GM18868 (cell line): ENCODE results near the gene TRIM2.
"Not testable (repeated sequence)": the region's sequence is repeated elsewhere in the genome, so short reads cannot be mapped to it uniquely, and the experiment has no call there.

Experiments
- ATAC-seq: cut with Tn5 transposase; IDR thresholded peaks from one replicate; pipeline ENCODE4 v1.9.1; 2021; ENCODE audit warnings: mild to moderate bottlenecking, moderate library complexity; ENCODE audit not compliant: unreplicated experiment

TRIM2 gene

DNA sequence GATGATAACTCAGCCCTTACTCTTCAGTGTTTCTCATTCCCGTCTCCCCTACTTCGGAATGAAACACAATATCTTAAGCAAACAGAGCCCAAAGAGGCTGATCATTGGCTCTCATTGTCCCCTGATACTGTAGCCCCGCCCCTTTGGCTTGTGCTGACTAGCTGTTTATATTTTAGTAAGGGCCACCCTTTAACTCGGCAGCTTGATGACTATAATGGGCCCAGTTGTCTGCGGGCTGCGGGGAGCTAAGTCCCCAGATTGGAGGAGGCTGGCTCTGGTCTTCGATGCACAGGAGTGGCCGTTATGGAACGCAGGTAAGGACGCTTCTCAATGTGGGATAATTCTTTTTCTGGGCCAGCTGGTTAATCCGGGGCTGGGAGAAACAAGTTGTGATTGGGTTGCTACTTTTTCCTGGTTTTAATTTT is at the start of gene TRIM2:
Gene TRIM2, plus strand, starts transcription at position 197 of the 425 bp plus-strand sequence. Its CDS starts 88 bp downstream, at position 285.
- peak; percentile 48 for ATAC-seq

DNA sequence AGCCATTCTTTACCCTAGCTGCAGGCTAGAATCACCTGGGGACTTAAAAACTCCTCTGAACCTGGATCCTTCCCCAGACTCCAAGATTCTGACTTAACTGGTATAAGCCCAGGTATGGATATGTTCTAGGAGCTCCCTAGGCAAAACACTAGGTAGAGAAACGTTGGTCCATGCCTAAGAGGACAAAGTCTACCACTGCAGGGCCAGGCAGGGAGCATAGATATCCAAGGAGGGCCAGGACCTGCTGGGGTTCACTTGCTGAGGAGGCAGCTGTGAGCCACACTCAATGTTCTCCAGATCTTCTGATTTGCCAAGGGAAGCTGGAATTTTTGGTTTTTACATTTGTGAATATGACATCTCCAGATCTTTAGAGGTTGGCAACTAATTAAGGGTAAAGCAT is 48.6 kb upstream of the TRIM2 start:
- no peak for ATAC-seq

DNA sequence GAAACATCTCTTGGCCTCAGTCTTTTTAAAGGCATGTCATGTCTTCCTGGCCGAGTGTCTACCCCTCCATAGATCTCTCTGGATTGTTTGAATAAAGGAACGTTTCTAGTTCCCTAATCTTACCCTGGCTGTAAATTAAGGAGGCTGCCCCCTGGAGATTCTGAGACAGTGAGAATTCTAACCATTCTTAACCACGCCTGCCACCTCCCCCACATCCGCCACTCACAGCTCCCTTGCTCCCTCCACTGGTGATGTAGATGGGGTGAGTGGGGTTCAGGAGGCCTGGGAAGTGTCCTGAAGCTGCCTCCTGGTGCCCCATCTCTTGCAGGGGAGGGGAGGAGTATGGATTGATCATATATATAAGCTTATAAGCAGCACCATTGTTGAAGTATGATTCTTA is 48.0 kb upstream of the TRIM2 start:
- ATAC-seq = no peak

DNA sequence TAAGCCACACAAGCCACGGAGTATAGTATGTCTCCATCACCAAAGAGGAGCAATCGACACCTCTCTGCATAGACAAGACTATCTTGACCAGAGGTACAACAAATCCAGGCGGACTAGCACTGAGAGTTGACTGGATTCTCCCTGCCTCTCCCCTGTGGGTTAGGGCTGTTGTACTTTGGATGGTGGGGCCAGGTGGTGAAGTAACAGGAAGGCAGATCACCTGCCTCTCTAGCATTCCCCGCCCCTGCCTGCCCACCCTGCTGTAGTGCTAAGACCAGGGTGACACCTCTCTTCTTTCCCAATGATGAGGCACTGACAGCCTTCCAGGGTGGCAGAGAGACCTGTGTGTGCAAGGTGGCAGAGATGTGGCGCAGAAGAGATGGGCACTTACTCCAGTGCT is 47.5 kb upstream of the TRIM2 start:
- no peak for ATAC-seq

DNA sequence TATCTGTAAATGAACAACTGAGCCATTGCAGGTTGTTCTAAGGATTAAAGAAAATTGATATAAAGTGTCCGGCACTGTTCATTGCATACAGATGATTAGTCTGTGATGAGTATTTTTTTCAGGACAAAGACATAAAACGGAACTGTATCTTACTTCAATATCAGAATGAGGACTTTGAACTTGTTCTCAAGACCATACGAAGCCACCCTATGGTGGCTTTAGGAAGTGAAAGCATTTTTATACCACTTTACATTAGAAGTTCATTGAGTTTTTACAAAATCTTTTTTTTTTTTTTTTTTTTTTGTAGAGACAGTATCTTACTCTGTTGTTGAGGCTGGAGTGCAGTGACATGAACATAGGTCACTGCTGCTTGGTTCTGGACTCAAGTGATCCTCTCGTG is 45.2 kb upstream of the TRIM2 start:
- ATAC-seq = no peak

DNA sequence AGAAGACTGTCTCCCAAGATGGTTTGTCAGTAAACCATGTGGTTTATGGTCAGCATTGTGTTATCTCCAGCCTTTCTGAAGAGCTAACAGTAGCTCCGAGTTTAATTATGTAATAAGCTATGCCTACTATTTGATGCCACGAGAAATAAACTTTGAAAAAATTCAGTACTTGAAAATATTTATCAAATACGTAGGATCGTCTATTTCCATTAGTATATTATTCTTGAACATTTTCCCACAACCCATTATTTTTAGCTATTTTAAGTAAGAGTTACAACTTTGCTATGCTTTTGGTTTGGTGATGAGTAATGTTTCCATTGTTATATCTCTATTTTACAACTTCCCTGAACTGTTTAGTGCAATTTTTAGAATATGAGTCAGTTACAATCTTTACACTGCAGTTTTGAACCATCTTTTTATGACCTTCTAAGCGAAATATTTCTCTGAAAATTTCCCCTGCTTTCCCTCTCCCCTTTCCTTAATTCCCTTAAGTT is 44.5 kb upstream of the TRIM2 start:
- no peak for ATAC-seq

DNA sequence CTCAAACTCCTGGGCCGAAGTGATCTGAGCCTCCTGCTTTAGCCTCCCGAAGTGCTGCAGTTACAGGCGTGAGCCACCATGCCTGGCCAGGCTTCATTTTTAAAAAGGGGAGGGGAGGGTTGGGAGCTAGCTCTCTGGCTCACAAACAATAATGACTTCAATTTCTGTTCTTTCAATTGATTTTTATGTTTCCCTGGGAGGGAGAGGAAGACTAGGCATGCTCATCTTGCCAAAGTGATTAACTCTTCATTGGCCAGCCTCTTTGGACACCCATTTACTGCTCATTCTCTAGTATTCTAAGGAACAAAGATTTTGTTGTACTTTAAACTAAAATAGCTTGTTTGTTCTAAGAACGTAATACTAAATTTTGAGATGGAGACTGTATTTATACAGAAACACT is 43.4 kb upstream of the TRIM2 start:
- ATAC-seq = no peak

DNA sequence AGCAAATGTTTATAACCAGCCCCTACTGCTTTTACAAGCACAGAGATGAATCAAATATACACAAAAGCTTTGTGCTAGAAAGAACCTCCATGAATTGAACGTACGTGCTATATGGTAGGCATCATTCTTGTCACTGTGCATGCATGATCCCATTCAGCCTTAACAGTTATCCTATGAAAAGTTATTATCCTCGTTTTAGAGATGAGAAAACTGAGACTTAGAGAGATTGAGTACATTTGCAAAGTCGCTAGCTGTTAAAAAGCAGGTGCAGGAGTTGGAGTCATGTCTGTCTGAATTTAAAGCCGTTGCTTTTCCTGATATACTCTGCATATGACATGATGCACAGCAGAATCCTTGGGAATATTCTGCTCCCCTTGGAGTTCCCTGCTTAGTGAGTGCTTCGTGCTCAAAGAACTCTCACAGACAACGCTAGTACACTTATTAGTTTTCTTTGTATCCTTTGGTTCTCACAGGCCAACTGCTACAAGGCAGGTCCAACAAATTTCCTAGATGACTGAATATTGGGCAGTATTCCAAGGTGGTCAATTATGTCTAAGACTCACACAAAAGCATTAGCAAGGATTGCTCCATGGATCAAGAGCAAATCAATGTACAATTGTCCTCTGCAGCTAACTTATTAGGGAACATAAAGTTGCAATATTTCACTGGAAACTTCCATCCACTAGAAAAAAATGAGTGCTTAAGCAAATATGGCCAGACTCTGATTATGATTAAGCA is 42.8 kb upstream of the TRIM2 start:
- ATAC-seq = no peak

DNA sequence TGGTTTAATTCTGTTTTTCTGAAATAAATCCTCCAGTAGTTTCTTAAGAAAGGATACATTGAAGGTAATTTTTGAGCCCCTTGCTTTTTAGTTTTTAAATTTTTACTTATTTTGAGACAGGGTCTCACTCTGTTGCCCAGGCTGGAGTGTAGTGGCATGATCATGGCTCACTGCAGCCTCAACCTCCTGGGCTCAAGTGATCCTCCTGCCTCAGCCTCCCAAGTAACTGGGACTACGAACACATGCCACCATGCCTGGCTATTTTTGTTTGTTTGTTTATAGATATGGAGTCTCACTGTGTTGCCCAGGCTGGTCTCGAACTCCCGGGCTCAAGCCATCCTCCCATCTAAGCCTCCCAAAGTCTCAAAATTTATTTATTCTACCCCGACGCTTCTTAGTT is 39.0 kb upstream of the TRIM2 start:
- ATAC-seq = not testable (repeated sequence)

DNA sequence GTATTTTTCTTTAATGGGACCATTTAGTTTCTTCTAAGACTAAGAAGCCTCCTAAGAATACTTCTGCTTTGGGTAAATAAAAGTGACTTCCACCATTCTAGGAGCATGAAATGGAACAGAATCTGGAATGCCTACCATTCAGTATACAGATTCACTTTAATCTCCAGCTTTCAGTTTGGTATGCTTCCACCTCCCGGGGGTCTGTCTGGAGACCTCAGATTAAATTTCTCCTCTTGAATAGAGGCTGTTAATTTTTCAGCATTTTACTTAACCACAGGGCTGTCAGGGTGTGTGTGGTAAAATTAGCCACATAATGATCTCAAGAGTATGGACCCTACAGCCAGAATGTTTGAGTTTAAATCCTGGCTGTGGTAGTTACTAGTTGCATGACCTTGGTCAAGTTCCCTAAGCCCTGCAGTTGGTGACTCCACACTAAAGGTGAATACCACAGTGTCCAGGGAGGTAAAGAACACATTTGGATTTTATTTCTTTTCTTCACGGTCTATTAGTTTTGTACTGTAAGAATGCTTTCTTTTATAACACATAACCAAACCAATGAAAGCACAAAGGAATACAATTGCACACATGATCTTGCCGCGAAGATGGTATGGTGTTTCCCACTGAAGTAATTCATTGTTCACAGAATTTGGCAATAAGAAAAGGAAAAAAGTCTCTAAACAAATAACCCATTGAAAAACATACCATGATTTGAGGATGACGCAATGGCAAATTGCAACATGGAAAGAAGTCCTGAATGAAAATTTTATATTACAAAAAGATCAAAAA is 37.3 kb upstream of the TRIM2 start:
- no peak for ATAC-seq

DNA sequence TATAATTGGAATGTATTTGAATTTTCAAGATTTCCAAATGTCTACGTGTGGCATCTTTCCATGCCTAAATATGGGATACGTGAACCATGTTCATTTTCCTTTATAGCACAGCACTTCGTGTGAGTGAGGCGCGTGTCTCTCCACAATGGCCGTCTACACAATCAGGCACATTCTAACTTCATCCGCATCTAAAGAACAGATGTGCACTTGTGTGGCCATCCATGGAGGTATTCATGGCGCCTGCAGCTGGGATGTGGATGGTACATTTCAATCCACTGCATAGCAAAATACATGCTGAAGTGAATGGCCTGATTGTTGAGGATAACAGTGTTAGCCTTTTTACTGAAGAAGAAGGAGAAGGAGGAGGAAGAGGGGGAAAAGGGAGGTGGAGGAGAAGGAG is 34.5 kb upstream of the TRIM2 start:
- no peak for ATAC-seq

DNA sequence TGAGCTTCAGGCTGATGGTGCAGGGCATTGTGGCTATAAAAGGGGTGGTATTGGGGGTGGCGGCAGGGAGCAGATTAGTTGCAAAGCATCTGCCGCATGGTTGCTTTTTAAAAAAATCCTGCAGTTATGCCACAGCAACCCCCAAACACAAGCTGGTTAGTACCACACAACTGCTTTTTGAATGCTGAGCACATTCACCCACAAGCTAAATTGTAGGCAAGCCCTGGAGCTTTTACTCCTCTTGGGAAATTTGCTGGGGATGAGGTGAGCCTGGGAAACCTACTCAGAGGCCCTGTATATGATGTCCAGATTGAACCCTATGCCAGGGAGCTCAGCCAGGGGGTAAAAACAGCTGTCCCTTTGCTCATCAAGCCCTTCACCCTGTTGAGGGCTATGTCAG is 33.8 kb upstream of the TRIM2 start:
- ATAC-seq = no peak

DNA sequence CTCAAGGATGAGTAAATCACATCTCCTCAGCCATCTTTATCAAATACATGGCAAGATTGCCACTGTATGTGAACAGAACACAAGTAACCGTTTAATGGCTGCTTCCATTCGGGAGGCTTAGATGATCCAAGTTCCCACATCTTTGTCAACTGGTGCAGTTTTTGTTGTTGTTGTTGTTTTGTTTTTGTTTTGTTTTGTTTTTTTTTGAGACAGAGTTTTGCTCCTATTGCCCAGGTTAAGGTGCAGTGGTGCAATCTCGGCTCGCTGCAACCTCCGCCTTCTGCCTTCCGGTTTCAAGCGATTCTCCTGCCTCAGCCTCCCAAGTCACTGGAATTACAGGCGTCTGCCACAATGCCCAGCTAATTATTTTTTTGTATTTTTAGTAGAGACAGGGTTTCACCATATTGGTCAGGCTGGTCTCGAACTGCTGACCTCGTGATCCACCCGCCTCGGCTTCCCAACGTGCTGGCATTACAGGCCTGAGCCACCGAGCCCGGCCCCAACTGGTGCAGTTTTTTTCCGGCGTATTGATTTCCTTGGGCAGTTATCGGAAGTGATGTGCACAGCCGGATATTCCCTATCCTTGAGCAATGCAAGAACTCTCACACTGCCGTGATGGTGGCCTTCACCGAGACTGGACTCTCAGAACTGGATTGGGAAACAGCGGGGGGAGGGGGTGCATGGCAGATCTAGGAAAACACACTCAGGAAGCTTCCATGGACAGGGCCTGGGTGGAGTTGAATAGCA is 29.2 kb upstream of the TRIM2 start:
- no peak for ATAC-seq

DNA sequence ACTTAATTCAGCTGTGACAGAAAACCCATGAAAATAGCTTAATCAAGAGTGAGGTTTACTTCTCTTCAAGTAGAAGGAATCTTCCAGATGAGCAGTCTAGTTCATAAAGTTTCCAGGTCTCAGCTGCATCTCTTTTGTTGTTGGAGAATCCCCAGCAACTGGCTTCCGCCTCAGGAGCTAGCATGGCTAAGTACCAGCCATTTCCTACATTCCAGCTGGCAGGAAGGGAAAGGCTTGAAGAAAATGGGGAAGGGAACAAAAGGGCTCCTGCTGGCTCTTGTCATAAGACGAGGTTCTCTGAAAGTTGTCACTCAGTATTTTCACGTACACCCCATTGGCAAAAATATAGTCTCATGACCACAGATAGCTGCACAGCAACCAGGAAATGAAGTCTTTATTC is 27.3 kb upstream of the TRIM2 start:
- ATAC-seq = no peak

DNA sequence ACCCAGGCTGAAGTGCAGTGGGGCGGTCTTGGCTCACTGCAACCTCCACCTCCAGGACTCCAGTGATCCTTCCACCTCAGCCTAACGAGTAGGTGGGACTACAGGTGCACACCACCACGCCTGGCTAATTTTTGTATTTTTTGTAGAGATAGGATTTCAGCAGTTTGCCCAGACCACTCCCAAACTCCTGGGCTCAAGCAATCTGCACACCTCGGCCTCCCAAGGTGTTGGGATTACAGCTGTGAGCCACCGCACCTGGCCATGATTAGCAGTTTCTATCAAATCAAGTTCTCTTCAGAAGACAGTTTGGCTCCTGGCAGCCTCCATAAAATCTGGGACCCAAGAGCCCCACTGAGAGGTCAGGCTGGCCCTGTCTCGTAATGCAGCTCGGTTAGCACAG is 26.4 kb upstream of the TRIM2 start:
- ATAC-seq = no peak

DNA sequence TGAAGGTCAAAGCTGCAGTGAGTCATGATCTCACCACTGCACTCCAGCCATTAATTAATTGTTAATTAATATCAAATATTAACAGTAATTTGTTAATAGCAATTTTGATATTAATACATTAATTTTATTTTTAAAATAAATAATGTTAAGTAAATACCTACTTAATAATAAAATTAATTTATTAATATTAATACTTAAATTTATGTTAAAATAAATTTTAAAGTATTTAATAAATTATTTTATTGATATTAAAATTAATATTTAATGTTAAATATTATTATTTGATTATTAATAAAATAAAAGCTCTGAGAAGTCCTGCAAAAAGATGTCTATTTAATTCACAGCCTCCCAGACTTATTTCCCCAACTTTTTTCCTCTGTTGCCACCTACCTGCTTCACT is 25.1 kb upstream of the TRIM2 start:
- no peak for ATAC-seq

DNA sequence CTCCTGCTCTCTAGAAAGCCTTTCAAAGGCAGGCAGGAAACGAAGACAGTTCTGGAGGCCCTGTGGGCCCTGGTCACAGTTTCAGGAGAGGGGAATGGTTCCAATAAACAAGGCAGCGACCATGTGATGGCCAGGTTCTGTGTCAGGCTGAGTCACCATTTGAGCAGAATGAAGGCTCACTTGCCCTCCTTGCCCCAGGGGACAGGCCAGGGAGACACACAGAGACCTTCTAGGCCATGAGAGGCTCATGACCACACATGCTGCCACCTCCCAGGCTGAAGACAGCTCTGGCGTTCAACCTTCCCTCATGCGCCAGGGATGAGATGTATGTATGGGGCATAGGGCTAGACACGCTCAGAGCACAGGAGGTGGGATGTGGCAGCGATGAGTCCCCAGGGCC is 22.9 kb upstream of the TRIM2 start:
- ATAC-seq = no peak

DNA sequence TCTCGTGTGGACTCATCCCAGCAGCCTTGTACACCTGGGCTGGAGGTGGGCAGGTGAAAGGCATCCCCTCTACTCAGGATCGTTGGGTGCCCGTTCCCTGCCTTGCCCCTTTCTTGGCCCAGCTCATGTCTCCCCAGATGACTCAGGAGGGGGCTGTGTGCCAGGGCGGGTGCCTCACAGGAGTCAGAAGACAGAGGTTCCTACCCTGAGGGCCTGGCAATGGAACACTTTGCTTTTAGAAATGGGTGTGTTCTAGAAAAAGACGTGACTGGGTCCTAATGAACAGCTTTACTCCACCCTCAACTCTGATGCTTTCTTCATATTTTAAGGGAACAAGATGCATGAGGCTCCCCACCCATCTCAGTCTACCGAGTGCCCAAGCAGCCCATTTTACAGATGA is 22.5 kb upstream of the TRIM2 start:
- ATAC-seq = no peak

DNA sequence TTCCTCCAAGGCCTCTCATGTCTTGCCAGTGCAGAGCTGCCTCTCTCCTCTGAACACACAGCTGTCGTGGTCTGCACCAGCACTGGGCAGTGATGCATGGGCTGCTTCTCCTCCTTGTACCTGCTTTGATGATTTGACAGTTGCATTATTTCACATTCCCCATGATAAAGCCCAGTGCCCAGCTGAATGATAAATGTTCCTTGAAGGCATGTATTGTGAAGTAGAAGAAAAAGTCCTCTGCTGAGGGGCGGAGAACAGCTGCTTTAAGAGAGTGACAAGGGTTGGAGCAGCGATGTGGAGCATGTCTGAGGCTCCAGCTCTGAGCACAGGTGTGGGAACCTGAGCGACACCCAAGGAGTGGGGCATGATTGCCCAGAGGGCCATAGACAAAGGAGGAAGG is 21.1 kb upstream of the TRIM2 start:
- ATAC-seq = no peak

DNA sequence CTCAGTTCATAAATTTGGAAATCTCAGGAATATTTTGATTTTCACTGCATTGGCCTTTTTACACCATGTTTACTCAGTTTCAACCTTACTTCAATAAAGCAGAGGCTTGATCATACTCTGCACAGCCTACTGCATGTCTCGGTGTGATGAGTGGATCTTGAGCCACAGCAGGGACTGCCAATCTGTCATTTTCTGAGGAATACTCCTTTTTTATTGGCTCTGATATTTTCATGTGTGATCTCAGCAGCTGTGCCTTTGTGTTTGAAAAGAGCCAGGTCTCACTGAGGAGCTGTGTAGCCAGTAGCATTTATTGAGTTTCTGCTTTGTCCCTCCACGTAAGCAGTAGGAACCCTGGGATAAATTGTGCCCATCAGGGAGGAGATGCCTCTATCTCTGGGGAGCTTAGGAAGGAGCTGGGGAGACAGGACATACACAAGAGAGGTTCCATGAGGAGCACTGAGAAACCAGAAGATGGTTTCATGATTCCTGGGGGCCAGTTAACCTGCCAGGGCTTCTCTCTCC is 18.9 kb upstream of the TRIM2 start:
- no peak for ATAC-seq

DNA sequence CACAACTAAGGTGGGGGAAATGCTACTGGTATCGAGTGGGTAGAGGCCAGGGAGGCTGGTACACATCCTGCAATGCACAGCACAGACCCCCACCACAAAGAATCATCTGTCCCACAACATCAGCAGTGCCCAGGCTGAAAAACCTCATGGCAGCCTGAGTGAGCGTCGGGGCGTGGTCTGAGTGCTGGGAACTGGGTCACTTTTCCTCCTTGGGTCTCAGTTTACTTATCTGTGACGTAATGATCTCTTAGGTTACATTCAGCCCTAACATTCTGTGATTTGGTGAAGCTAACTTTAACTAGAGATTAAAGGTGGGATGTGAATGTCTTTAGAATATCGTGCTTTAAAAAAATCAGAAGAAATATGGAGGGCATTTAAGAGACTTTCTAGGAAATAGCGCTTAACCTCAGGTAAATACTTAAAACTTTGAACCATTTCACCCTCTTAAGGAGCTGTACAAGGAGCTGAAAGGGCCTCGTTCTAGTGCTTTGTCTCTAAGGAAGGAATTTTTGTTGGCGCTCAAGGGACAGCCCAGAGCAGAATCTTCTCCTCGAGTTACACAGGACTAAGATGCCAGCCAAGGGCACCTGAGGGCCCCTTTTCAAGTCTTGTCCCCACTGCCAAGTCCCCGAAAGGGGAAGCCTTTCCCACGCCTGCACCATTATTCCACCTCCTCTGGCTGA is 18.1 kb upstream of the TRIM2 start:
- ATAC-seq = no peak
